GM19193 (cell line): ENCODE results near the gene BYSL.

Source experiments
- POLR2A ChIP-seq: IDR thresholded peaks from 4 replicates; pipeline ENCODE4 v1.6.1; 2011; ENCODE audit not compliant: insufficient read depth, insufficient read length; ENCODE audit errors: extremely low read depth

The BYSL gene

DNA sequence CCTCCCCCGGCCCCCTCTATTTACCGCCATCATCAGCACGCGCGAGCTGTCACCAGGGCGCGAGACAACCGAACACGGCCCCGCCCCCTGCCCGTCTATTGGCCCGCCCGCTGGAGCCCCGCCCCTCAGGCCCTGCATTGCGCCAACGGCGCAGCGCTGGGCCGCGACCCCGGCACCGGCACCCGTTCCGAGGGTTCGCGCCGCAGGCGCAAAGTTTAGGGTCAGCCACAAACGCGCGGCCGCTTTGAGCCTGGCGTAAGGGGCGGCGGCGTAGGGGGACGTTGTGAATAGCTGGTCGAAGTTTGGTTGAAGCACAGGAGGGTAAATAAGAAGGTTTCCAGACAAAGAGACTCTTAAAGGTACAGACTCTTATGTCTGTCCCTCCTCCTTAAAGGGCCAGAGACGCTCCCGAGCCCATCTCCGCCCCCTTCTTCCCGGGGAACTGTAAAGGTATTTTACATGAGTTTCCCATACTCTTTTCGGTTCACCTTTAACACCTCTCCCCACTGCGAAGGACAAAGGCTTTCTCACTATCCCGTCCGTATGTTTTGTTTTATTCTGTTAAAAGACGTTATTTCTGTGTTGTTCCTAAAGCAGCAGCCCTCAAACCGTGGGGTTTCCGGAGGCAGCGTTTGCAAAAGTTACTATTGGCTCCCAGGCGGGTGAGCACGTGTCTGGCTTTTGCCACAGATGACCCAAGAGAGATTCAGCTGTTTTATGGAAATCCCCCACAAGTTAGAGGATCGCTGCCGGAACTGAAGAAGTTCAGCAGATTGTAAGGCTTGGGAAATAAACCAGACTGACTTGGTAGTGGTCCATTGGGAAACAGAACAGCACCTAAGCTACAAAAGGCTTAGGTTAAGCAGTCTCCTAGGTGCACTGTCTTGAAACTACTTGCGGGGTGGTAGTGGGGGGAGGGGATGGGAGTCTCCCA is 25.7 kb upstream of the BYSL start, which contains the start of gene USP49:
USP49 (minus strand) TSS at position 76 of the 934 bp plus-strand sequence. CDS start 88,392 bp downstream, outside the sequence.
- TF ChIP-seq POLR2A, result peak; percentile 72

- TF ChIP-seq POLR2A, result no peak
Measured at GRCh38 chr6:41896281-41896680, 25.0 kb upstream of the BYSL start.

- no peak for TF ChIP-seq POLR2A
Measured at GRCh38 chr6:41900861-41901260, 20.4 kb upstream of the BYSL start.

DNA sequence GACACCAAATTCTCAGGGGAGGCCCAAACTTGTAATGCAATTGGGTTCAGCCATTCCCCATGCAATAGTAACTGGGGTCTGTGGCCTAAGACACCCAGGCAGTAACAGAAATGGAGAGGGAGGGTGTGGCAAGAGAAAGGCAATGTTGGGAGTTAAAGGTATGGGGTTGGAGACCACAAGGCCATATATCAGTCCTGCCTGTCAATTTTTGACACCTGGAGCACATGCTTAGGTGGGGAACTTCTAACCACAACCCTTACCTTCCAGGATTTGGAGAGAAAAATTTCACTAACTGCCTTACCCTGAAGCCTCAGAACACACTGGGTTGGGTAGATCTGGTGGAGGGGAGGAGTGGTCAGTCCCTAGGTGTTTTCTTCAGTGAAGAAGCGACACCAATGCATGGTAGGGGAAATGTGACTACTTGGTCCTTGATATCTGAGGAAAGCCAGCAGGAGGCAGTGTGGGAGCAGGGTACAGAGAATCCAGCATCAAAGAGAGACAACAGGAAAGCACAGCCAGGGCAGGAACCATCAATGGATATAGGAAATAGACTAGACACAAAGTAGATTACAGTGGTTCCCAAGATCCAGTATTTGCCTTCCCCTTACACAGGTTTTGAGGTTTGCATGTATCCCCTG is 19.3 kb upstream of the BYSL start:
- no peak for TF ChIP-seq POLR2A

GRCh38 chr6:41909727-41910126 is 11.6 kb upstream of the BYSL start:
- no peak for TF ChIP-seq POLR2A

GRCh38 chr6:41914343-41914742 is 7.0 kb upstream of the BYSL start:
- no peak for TF ChIP-seq POLR2A

DNA sequence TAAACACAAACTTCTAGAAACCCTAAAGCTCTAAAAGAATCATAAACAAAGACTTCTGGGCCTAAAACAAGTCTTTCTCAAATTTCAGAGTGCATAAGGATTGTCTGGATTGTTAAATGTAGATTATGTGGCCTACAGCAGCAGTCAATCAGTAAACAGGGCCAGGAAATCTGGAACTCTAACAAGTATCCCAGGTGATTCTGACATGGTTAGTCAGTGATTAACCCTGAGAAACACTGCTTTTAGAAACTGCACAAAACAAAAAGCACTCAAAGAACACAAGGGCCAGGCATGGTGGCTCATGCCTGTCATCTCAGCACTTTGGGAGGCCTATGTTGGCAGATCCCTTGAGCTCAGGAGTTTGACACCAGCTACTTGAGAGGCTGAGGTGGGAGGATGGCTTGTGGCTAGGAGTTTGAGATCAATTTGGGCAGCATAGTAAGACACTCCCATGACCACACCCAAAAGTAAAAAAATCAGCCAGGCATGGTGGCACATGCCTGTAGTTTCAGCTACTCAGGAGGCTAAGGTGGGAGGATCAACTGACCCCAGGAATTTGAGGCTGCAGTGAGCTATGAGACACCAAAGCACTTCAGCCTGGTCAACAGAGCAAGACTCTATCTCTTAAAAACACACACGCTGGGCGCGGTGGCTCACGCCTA is 6.3 kb upstream of the BYSL start:
- TF ChIP-seq POLR2A, result no peak

GRCh38 chr6:41917528-41917927 is 3.8 kb upstream of the BYSL start:
- TF ChIP-seq POLR2A, result no peak

DNA sequence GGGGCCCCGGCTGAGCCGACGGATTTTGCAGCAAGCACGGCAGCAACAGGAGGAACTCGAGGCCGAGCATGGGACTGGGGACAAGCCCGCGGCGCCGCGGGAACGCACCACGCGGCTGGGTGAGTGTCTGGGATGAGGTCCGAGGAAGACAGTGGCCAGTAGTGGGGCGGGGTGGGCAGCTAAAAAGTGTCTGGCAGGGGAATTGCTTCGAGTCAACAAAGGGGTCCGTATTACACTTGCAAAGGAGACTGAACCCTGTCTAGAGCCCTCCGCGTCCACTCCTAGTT is 356 bp downstream of the BYSL start:
- TF ChIP-seq POLR2A, result no peak

DNA sequence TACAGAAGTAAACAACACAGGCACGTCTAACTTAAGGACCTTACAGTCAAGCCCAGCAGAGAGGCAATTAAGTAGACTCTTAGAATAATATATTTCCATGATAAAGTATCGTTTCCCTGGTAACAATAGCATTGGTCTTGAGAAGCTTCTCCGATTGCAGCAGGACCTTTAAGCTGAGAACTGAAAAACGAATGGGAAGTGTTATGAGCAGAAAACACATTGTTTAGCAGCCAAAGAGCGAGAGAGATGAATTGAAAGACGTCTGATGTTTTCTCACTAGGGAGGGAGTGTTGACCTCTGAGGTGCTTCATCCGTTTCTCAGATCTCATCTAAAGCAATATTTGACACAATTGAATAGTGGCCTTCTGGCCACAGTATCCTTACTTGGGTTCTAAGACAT is 855 bp downstream of the BYSL start:
- no peak for TF ChIP-seq POLR2A

DNA sequence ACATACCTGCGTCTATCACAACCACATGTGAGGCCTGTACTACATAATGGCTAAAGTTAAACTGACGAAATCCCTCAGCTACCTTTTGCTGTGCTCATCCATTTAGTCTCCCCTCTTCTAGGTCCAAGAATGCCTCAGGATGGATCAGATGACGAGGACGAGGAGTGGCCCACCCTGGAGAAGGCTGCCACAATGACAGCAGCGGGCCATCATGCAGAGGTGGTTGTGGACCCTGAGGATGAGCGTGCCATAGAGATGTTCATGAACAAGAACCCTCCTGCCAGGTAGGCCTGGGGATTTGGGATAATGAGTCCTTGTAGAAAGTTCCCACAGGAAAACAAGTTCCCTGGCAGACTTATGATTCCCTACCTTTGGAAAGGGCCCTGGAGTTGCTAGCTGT is 6.0 kb downstream of the BYSL start:
- no peak for TF ChIP-seq POLR2A

GRCh38 chr6:41929924-41930323 is 8.6 kb downstream of the BYSL start:
- TF ChIP-seq POLR2A, result no peak

GRCh38 chr6:41931792-41932191 is 10.5 kb downstream of the BYSL start:
- TF ChIP-seq POLR2A, result no peak

- no peak for TF ChIP-seq POLR2A
Measured at GRCh38 chr6:41932378-41932777, 11.1 kb downstream of the BYSL start.

- TF ChIP-seq POLR2A, result no peak
Measured at GRCh38 chr6:41934278-41935192, 13.2 kb downstream of the BYSL start.

DNA sequence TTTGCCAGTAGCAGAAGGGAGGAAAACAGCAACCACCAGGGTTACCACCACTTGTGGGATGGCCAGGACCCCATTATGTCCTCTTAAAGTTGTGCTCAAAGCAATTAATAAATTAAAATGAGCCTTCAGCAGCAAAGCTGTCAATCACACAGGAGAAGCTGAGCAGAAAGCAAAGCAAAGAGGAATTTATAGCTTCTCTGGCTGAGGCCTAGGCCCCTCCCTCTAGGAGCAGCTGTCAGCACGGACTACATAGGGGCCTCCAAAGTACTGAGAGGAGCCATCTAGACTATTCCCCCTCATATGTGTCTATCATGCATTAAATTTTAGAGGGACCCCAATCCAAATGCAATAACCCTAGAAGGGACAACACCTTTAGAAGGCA is 13.9 kb downstream of the BYSL start:
- no peak for TF ChIP-seq POLR2A

GRCh38 chr6:41935685-41936072 is 14.4 kb downstream of the BYSL start:
- no peak for TF ChIP-seq POLR2A
